ENCODE results near the gene AGRN.
"Not testable (repeated sequence)": the region's sequence is repeated elsewhere in the genome, so short reads cannot be mapped to it uniquely, and the experiment has no call there.

The AGRN gene

GRCh38 chr1:1069056-1069710, 49.3 kb downstream of the AGRN start:
- DNase-seq, result peak; percentile 89

- no peak for DNase-seq
Measured at GRCh38 chr1:1069711-1070676, 50.1 kb downstream of the AGRN start.

DNA sequence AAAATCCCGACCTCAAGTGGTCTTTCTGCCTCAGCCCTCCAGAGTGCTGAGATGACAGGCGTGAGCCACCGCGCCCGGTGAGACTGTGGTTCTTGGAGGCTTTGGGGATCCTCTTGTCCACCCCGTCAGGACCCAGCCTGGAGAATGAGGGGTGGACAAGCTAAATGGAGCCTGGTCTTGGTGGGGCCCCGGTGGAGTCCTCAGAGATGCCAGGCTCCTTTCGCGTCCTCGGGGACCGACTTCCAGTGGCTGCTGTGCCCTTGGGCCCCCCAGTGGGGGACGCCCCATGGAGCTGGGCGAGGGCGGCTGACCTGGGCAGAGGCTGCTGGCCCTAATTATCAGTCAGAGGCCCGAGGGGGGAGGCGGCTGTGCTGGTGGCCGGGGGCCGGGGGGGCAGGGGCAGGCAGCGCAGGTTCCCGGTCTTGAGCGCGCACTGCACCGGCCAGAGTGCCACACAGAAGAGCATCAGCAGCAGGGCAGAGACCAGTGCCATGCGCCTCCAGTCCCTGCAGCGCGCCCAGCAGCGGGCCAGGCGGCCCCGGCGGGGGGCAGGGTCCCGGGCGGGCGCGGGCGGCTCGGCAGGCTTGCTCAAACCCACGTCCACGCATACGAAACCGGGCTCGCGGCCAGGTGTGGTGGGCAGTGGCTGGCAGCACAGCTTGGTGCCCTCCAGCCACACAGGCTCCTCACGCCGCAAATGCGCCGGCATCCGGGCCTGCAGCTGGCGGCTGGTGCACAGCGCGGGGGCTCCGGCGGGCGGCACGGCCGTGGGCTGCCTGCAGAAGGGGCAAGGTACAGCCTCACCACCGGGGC, 51.8 kb downstream of the AGRN start:
- no peak for DNase-seq

DNA sequence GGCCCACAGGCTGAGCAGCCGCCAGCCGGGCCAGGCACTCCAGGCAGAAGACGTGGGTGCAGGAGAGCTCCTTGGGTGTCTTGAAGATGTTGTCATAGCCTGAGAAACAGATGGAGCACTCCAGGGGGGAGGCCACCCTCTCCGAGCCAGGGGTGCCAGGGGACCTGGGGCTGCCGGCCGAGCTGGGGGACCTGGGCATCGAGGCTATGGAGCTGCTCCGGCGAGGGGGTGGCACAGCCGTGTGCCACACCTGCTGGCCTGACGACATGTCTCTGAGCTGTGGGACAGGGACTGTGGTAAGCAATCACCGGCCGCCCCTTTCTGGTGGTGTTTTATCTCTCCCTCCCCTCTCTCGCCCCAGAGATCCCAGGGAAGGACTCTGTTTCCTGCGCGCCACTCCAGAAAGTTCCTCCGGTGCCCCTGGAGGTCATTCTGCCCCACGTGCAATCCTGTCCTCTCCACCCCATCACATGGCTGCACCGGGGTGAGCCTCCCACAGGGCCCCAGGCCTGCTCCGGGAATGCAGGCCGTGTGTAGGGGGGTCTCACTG, 52.5 kb downstream of the AGRN start:
- no peak for DNase-seq

GRCh38 chr1:1072849-1073742, 53.2 kb downstream of the AGRN start:
- no peak for DNase-seq

DNA sequence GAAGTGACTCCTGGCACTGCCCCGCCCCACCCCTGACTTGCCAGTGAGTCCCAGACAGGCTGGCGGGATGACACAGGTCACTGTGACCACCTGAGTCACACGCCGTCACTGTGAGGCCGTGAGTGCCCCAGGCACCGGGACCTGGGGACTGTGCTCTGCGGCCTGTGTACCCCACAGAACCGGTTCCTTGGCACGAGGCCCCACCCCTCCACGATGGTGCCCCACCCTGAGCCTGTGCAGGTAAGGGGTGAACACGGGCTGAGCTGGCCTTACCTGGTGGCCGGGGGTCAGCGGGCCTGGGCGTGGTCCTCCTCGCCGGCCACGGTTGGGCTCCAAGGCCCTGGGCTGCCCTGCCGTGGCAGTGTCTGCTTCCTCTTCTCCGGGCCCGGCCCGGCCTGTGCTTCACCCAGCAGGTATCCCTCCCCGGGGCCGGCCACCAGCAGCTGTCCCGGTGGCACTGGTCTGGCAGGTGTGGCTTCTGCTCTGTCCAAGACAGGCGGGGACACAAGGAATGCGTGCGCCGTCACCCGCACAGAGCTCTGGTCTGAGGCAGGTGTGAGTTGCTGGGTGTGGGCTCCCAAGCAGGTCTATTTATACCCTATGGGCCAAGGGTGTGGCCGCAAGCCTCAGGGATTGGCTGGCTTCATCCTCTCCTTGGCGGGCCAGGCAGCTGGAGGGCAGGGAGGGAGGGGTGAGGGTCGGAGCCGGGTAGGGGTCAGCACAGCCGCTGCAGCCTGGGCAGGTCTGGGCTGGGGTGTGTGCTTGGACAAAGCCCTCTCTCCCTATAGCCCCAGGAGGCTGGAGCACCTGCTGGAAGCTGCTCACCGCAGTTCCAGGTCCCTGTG, 54.0 kb downstream of the AGRN start, which contains the start of gene RNF223:
TSS of gene RNF223 (minus strand) at position 564 of the 845 bp plus-strand sequence. CDS start 1,740 bp downstream, outside the sequence.
- DNase-seq, result no peak

GRCh38 chr1:1074631-1075147, 54.8 kb downstream of the AGRN start:
- no peak for DNase-seq

DNA sequence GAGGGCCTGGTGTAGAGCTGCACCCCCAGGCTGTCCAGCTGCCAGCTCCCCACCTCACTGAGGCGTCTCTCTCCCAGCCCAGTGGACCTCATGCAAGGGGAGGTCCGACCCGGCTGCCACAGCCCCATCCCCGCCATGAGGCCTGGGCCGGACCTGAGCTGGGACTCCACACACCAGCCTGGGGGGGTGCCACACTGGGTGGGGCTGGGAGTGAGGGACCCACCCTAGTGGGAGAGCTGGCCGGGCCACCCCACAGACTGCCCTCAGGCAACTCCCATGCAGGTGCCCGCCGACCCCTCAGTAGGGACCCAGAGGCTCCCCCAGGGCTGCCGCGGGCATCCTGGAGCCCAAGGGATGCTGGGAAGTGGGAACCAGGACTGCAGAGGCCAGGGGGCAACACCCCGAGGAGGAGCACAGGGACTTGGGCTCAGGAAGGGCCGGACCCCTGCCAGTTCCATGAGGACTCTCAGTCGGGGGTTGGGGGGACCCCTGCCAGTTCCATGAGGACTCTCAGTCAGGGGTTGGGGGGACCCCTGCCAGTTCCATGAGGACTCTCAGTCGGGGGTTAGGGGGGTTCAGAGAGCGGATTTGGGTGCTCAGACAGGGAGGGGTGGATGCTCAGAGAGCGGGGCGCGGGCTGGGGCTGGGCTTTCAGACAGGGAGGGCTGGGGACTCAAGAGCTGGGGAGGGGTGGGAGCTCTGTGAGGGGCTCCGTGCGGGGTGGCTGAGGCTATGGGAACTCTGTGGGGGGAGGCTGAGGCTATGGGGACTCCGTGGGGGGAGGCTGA, 55.4 kb downstream of the AGRN start:
- peak; percentile 1 for DNase-seq

- DNase-seq, result not testable (repeated sequence)
Measured at GRCh38 chr1:1077396-1077795, 57.5 kb downstream of the AGRN start.

GRCh38 chr1:1079408-1080121, 59.6 kb downstream of the AGRN start:
- DNase-seq, result peak; percentile 44

GRCh38 chr1:1080122-1080757, 60.3 kb downstream of the AGRN start:
- peak; percentile 16 for DNase-seq

DNA sequence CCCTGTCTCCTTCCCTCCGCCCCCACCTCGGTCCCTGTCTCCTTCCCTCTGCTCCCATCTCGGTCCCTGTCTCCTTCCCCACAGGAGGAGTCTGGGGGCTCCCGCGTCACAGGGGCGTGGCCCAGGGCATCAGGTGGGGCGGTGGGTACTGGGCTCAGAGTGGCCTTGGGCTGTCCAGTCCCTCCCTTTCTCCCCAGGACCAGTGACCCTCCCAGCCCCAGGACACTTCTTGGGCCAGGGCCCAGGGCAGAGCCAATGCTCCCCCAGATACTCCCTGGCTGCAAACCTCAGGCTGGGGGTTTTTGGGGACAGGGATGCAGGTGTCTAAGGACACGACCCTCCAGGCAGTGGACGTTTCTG, 61.0 kb downstream of the AGRN start:
- peak; percentile 1 for DNase-seq

- no peak for DNase-seq
Measured at GRCh38 chr1:1081311-1082238, 61.7 kb downstream of the AGRN start.

- DNase-seq, result no peak
Measured at GRCh38 chr1:1082239-1082775, 62.4 kb downstream of the AGRN start.

GRCh38 chr1:1082776-1083415, 63.0 kb downstream of the AGRN start:
- no peak for DNase-seq

Data from stimulated activated CD4-positive, alpha-beta T cell treated with anti-CD3 and anti-CD28 coated beads, Interleukin-4, amount 100 ng/mL, for 1 hour (primary cell).